Adrenal gland (tissue), 12 donors: ENCODE measurements around the gene UGCG. TPM values are rescaled to one million over a fixed set of nuclear protein-coding genes. Genes with fewer than 3 reads are reported as not detected.

Experiments
- DNase-seq, 7 donors: peaks; one replicate each; pipeline ENCODE4 v3.0.0-alpha.2; 2019 to 2020
- H3K27ac ChIP-seq, 5 donors: fragments of 200-600 bp; sonication (generic) in 4 of 5; 1 replicate in 3 of 5; 2 replicates in 2 of 5; pipeline versions ENCODE4 v1.5.1 to v1.8.0; 2016 to 2020; ENCODE audit warnings: mild to moderate bottlenecking in 1 of 5
- H3K27me3 ChIP-seq: fragments of 200-600 bp; 2 replicates; pipeline ENCODE4 v1.8.0; 2021
- H3K36me3 ChIP-seq, 2 donors: fragments of 200-600 bp; replicated peaks in 1 of 2; 1 replicate in 1 of 2; 2 replicates in 1 of 2; pipeline versions ENCODE4 v1.5.1 to v1.8.0; 2018 to 2022
- H3K4me1 ChIP-seq, 2 donors: fragments of 200-600 bp; replicated peaks in 1 of 2; 1 replicate in 1 of 2; 2 replicates in 1 of 2; pipeline versions ENCODE4 v1.5.1 to v1.8.0; 2018 to 2021
- H3K4me3 ChIP-seq, 4 donors: fragments of 200-600 bp; sonication (generic) in 3 of 4; one replicate each; pipeline ENCODE4 v1.5.1; 2016 to 2018
- H3K9me3 ChIP-seq, 3 donors: fragments of 200-600 bp; sonication (generic) in 1 of 3; replicated peaks in 1 of 3; 1 replicate in 2 of 3; 2 replicates in 1 of 3; pipeline versions ENCODE4 v1.5.1 to v1.8.0; 2016 to 2021
- POLR2A ChIP-seq, 2 donors: fragments of 450-650 bp; IDR thresholded peaks; one replicate each; pipeline ENCODE4 v1.6.1; 2017; ENCODE audit warnings: antibody characterized with exemption in 2 of 2, mild to moderate bottlenecking in 2 of 2, moderate library complexity in 1 of 2
- WGBS, 4 donors: extraction: QIAGEN DNeasy Blood & Tissue Kit in 2 of 4; methylation state at CpG; one replicate each; pipeline versions ENCODE4 v1.1.5 to v1.1.7; 2013 to 2017; 5-methylcytosine and 5-hydroxymethylcytosine counted together
- intact Hi-C, 2 donors: fragments of 100-400 bp; cut with DNase I; formaldehyde crosslinking; loops; one replicate each; pipeline versions ENCODE4 v1.14.1 to v1.15.0; 2022 to 2023
- polyA plus RNA-seq, 3 donors: library from polyadenylated mRNA; stranded (reverse); fragments of 200-250 nt in 2 of 3; fragments of 350-450 nt in 1 of 3; fragmentation: Illumina TruSeq in 1 of 3; extraction: RNeasy Lipid Tissue Mini Kit (QIAGEN cat#74804) in 1 of 3; gene quantifications; one replicate each; pipeline ENCODE4 v1.2.3, GENCODE V29; 2013 to 2014
- total RNA-seq, 9 donors: library from RNA; depleted of rRNA in 4 of 9; stranded (reverse); fragments of >200 nt in 4 of 9; fragments of 120-200 nt in 1 of 9; fragmentation: NEBNext Ultra II Directional in 1 of 9; extraction: Animal tissue kit (Norgen Biotek cat#: 25700) in 1 of 9; gene quantifications; one replicate each; pipeline versions ENCODE4 v1.1.0 to v1.2.4, GENCODE V29; 2013 to 2023
- TF ChIP-seq, protein P1 (sequence below), 6 experiments: fragments of 450-650 bp in 4 of 6; fragments of 200-600 bp in 2 of 6; sonication (generic) in 1 of 6; IDR thresholded peaks; 1 replicate in 5 of 6; 2 replicates in 1 of 6; pipeline versions ENCODE4 v1.5.1 to v1.8.0; 2016 to 2021; ENCODE audit warnings: antibody characterized with exemption in 6 of 6, mild to moderate bottlenecking in 2 of 6, moderate library complexity in 1 of 6
- donor health status: healthy with polysubstance abuse.
- donor health status: Bipolar disorder and iron deficiency.
- donor health status: DM: yes; HTN: yes; CAD: no.
- donor health status: DM: no; HTN: no; CAD: no.
- donor health status: DM: no; HTN: no; CAD: no.
- donor health status: DM: yes; HTN: yes; CAD: no.

The UGCG gene
- total and polyA plus RNA-seq, 12 donors = 41.4 to 139 (median 84.0) TPM

DNA sequence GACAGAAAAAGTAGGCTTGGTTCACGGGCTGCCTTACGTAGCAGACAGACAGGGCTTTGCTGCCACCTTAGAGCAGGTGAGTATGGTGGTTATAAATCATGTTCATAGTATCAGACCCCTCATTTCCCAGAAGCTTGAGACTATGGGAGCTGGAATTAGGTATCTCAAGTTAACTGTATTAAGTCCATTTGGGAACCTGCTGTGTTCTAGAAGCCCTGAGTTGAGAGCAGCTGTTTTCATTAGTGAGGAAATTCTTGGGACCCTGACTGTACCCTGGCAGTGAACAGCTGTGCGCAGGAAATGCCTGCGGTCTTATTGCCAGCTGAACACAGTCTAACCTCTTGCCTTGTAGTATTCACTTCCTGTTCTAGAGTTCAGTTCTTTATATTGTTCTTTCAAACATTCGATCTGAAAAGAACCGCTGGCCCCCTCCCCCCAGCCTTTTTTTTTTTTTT, 29.8 kb downstream of the UGCG start:
- H3K36me3 ChIP-seq = peaks cover 0 to 28% of the 10 kb centered on the region in 2 donors
- H3K27ac ChIP-seq = peak overlapping the region in 3 of 5 donors; percentile 43 to 56 (median 53)
- peak in 5 of 7 donors; percentile 46 to 78 (median 56) for DNase-seq
- no peak overlapping the region for H3K4me3 ChIP-seq
- no peak for TF ChIP-seq POLR2A (IDR thresholded peaks at IDR 0.05)
- TF ChIP-seq, protein P1, sequence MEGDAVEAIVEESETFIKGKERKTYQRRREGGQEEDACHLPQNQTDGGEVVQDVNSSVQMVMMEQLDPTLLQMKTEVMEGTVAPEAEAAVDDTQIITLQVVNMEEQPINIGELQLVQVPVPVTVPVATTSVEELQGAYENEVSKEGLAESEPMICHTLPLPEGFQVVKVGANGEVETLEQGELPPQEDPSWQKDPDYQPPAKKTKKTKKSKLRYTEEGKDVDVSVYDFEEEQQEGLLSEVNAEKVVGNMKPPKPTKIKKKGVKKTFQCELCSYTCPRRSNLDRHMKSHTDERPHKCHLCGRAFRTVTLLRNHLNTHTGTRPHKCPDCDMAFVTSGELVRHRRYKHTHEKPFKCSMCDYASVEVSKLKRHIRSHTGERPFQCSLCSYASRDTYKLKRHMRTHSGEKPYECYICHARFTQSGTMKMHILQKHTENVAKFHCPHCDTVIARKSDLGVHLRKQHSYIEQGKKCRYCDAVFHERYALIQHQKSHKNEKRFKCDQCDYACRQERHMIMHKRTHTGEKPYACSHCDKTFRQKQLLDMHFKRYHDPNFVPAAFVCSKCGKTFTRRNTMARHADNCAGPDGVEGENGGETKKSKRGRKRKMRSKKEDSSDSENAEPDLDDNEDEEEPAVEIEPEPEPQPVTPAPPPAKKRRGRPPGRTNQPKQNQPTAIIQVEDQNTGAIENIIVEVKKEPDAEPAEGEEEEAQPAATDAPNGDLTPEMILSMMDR (IDR thresholded peaks at IDR 0.05) = no peak
- intact Hi-C loops = no loop called here
- peaks cover 0 to 35% of the 10 kb centered on the region in 2 donors for H3K4me1 ChIP-seq
- 42 to 63% (median 49%) methylated on average over 6 of the region's 6 CpGs for WGBS, 4 donors
- no peaks in the 10 kb centered on the region for H3K9me3 ChIP-seq
- H3K27me3 ChIP-seq = no peaks in the 10 kb centered on the region

DNA sequence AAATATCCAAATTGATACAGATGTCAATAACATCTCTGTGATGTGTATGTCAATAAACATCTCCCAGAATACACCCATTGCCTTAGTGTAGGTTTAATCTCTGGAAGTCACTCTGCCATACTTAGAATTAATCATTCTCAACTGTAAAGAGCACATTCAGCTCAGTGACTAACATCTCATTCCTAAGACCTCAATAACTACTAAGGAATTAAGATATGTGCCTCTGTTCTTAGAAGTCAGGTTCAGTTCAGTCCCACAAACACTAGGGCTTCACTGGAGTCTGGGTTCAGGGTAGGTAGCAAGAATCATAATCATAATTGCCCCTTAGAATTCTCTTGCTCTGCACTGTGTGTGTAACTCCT, 31.7 kb downstream of the UGCG start:
- Histone ChIP-seq H3K36me3 (peaks cover 0 to 47% of the 10 kb centered on the region in 2 donors), H3K27me3 (no peaks in the 10 kb centered on the region), H3K4me1 (peaks cover 0 to 25% of the 10 kb centered on the region in 2 donors), H3K27ac (peak overlapping the region in 1 of 5 donors; percentile 12), H3K9me3 (no peaks in the 10 kb centered on the region), H3K4me3 (no peak overlapping the region)
- no peak for DNase-seq
- intact Hi-C loops = no loop called here
- TF ChIP-seq, protein P1 (IDR thresholded peaks at IDR 0.05) = no peak
- TF ChIP-seq POLR2A (IDR thresholded peaks at IDR 0.05) = no peak

DNA sequence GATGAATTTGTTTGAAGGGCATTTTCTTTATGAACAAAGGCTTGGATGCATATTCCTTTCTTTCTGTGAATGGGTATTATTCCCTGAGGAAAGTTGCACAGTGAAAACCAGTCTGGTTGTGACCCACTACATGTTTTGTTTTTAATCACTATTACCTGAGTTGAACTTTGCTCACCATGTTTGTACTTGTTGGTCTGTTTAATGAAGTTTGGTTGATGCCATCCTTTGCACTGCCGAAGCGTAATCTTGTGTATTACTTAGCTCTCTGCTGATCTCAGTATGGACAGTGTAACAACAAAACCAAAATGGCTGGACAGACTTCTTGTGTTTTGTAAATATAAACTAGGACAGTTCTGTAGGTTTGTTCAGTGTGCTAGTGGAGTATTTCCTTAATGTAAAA, 38.1 kb downstream of the UGCG start:
- WGBS, 4 donors = 97 to 100% (median 97%) methylated on average over 2 of the region's 2 CpGs
- no peak overlapping the region for H3K27ac ChIP-seq
- intact Hi-C loops = no loop called here
- no peak overlapping the region for H3K4me3 ChIP-seq
- no peaks in the 10 kb centered on the region for H3K27me3 ChIP-seq
- no peak for DNase-seq
- peaks cover 0 to 16% of the 10 kb centered on the region in 2 donors for H3K4me1 ChIP-seq
- H3K9me3 ChIP-seq = no peaks in the 10 kb centered on the region
- no peak for TF ChIP-seq POLR2A (IDR thresholded peaks at IDR 0.05)
- TF ChIP-seq, protein P1 (IDR thresholded peaks at IDR 0.05) = no peak
- peaks cover 0 to 54% of the 10 kb centered on the region in 2 donors for H3K36me3 ChIP-seq

DNA sequence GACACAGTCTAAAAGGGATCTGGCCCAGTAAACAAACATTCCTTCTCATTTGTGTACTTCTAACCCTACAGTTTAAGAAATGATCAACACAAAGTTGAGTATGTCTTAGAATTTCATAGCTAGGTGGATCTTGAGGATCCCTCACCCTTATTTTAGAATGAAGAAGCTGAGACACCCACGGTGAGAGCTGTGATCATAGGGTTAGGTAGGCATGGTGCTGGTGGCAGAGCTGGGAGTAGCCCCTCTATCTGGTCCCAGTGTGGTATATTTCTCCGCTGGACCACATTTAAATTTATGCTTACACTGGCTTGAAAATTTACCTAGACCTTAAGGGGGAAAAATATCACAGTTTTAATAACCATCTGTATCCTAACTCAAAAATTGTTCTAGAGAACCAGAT, 39.8 kb downstream of the UGCG start:
- Histone ChIP-seq H3K4me3 (no peak overlapping the region), H3K27me3 (no peaks in the 10 kb centered on the region), H3K9me3 (no peaks in the 10 kb centered on the region), H3K27ac (peak overlapping the region in 1 of 5 donors; percentile 60), H3K36me3 (peaks cover 0 to 38% of the 10 kb centered on the region in 2 donors), H3K4me1 (peaks cover 0 to 16% of the 10 kb centered on the region in 2 donors)
- no peak for TF ChIP-seq POLR2A (IDR thresholded peaks at IDR 0.05)
- TF ChIP-seq, protein P1 (IDR thresholded peaks at IDR 0.05) = no peak
- DNase-seq = no peak
- WGBS, 4 donors = 91 to 100% (median 94%) methylated on average over 2 of the region's 2 CpGs
- intact Hi-C loops = no loop called here
